Measurements from ENCODE around the gene SLC35B1.
"Not testable (repeated sequence)": the region's sequence is repeated elsewhere in the genome, so short reads cannot be mapped to it uniquely, and the experiment has no call there.

SLC35B1 gene

DNA sequence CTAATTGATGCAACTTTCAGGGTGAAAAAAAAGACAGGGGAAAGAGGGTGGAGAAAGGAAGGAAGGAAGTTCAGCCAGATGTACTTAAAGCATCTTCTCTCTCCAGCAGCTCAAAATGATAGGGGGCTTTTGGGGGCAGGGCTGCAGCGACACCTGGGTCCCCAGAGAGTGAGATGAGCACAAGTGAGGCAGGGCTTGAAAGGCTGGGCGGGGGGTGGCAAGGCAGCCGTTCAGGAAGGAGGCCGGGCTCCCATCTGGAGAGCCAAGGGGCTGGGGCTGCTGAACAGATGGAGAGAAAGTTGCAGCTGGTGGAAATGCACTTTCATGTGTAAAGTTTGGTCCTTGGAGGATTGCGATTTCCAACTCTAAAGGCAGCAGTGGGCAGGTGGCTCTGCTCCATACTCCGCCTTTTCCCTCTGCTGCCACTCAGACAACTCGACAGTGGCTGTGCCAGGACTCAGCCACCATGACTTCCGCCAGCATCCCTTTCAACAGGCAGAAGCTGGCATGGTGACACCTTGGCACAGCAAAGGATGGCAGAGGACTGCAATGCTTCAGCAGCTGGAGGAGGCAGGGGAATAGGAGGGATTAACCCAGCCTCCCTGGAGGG is 7.7 kb downstream of the SLC35B1 start:
- DNase-seq (ENCODE audit: low spot score) = no peak

DNA sequence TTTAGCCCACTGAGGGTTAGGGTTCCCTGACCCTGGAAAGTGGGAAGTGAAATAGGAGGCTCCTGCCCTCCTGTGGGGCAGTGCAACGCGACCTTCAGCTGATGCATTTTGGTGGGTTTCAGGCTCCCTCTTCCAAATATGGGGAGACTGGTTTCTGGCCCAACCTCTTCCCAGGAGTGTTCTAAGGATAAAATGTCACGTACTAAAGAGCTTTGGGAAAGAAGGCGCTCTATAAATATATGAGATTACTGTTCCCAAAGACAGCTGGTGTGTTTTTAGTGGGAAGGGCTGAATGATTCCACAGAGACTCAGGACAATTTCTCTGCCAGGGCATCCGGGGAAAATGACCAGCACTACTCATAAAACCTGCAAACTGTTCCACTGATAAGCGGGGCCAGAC is 9.8 kb downstream of the SLC35B1 start:
- no peak for DNase-seq (ENCODE audit: low spot score)

DNA sequence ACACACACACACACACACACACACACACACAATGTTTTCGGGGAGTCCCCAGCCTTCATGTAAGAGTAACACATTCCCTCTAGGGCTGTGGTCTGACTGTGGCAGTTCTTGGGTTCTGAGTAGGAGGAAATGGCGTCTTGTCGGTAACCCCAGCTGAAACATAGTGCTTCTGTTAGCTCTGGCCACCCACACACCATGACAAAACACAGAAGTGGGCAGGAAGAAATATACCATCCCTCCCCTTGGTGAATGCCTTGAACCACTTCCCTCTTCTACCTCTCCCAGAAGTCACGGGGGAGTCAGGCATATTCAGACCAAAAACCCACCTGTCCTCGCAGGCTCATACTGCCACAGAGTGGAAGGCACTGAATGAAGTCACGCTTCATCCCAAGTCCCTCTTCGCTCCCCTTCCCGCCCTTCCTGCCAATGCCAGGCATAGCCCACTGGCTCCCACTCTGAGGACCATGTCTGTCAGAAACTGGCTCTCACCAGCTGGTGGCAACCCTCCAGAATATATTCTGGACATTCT is 11.5 kb downstream of the SLC35B1 start:
- DNase-seq (ENCODE audit: low spot score) = peak; percentile 57

DNA sequence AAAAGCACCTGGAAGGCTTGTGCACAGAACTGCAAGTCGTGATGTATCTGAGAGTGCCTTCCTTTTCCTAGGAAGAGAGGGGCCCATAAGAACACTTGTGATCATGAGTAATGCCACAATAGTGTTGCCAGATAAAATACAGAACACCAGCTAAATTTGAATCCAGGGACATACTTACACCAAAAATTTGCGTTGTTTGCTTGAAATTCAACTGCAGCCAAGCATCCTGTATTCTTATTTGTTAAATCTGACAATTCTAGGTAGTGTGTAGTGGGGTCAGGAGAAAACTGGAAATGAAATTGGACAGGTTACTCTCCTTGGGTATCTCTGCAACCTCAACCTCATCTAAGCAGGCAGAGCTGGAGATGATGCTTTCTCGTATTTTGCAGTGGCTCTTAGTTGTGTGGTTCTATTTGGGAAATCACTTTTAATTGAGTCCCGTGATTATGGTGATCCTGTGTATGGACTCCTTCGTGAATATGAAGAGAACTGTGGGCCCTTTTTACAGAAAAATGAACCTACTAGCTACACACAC is 12.0 kb downstream of the SLC35B1 start:
- DNase-seq (ENCODE audit: low spot score) = no peak

DNA sequence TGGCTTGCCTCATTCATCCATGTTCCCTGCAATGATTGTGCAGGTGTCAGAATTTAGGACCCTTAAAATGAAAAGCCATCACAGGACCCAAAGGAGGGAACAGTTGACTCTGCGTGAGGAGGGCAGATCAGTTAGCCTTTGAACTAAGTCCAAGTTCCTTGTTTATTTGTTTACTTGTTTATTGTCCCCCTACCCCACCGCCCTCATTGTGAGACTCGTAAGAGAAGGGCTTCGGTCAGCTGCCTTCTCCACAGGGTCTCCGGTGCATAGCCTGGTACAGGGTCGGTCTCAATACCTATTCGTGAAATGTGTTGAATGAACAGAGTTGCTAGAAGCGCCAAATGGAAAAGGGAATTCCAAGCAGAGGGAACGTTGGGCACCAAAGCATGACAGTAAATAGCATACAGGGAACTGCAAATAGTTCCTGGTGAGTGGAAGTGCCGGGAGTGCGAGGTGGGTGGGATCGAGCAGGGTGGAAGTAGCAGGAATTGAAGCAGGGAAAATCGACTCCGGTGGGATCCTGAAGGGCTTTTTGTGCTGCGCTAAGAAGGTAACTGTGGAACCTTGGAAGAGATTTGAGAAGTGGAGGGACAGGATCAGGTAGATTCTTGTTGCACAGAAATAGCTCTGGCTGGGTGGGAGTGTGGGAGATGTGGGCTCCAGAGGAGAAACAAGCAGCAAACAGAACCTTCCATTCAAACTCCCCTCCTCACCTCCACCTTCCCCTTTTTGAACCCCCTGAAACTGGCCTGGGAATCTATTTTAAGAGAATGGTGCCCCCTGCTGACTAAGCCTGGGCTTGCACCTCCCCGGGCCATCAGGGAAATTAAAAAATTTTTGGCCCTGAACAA is 12.7 kb downstream of the SLC35B1 start:
- DNase-seq (ENCODE audit: low spot score) = peak; percentile 63

DNA sequence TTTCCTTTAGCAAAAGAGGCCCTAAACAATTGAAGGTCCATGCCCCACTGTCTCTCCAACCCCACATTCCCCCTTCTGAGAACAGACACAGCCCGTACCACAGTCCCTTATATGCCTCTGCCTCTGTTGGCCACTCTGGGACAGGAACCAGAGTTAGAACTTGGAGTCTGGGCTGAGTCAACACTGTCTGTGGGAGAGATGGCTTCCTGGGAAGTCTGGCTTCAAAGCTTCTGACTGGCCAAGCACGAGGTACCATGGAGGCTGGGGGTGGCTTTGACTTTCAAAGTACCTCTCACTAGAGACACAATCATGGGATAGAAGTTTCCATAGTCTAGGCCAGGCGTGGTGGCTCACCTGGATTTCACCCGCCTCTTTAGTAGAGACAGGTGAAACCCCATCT is 15.0 kb downstream of the SLC35B1 start:
- no peak for DNase-seq (ENCODE audit: low spot score)

DNA sequence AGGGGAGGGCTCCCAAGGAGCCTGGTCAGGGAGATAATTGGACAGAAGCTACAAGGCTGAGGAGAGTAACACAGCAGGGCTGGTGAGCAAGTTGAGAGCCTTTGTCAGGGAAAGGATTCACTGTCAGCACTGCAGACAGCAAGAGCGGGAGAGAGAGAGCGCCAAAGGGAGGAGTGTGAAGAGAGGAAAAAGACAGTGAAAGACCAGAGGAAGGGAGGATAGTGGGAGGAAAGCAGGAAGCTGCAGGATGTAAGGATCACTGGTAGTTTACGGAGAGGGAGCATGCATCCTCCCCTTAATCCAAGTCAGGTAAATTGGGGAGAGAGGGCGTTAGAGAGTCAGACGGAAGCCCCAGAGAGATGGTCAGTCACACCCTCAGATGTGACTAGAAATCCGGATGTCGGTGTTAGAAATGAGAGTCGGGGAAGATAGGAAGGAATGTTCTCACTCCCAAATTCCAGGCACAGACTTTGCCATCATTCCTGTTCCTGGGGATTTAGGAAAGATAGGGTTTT is 16.0 kb downstream of the SLC35B1 start:
- DNase-seq (ENCODE audit: low spot score) = no peak

DNA sequence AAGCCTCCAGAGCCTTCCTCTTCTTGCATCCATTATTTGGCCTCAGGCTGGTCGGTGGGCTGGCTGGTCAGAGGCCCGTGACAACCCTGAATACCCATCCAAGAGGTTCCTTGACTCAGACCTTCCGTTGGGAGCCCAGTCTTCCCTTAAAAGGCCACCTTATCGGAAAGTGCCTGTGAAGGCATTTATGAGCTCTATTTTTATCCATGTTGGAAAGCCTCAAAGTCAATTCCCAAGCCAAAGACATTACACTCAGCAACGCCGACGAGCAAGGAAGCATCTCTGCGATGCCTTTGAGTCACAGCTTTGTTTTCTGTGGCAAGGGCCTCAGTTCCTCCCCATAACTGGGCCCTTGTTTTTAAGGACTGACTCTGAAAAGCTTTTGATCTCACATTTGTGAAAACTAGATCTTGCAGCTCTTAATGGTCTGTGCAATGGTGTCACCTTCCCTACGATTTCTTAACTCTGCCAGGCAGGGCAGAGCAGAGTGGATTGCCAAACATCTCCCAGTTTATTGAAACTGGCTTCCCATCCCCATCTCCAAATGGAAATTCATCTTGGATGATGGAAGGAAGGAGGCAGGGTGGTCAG is 16.6 kb downstream of the SLC35B1 start:
- DNase-seq (ENCODE audit: low spot score) = no peak

DNA sequence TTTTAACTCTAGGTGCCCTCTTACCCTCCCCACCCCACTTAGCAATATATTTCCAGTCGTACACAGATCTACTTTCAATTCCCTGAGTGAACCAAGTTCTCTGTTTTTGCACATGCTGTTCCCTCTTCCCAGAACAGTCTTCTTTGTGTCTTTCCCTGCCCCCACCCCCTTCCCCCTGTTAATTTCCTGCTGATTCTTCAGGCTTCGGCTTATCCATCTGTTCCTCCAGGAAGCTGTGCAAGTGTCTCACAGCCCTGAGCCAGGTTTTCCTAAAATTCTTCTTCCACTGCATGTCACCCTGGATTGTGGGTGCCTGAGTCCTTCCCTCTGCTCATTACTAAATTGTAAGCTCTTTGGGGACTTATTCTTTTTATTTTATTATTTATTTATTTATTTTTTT is 17.5 kb downstream of the SLC35B1 start:
- DNase-seq (ENCODE audit: low spot score) = no peak

DNA sequence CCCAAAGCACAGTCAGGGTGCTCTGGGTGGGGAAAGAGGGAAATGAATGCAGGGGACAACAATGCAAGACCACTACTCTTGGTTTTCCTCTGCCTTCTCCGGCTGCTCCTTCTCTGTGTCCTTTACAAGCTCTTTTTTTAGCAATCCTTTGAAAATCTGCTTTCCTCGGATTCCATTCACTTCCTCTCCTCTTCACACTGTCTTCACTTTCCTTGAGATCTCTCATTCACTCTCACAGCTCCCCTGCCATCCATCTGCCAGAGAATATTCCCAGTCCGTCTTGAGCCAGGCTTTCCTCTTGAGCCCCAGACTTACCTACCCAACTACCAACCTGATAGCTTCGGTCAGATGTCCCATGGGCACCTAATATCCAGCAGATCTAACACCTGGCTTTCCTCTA is 18.9 kb downstream of the SLC35B1 start:
- DNase-seq (ENCODE audit: low spot score) = no peak

DNA sequence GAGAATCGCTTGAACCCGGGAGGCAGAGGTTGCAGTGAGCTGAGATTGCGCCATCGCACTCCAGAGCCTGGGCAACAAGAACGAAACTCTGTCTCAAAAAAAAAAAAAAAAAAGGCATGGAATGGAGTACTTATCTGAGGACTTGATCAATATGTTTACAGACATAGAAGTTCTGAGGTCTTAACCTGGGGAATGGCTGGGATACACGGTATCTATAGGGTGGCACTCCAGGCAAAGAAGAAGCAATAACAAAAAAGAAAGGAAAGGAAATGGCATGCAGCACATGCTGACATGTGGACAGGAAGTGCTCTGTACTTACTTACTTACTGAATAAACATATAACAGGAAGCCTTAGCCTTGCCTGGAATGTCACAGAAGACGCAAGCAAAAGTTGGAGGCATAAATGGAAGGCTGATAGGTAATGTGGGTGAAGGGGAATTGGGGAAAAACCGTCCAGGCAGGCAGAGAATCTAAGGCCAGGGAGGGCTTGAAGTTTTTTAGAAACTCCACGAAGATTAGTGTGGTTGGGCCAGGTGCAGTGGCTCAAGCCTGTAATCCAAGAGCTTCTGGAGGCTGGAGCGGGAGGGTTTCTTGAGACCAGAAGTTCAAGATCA is 19.8 kb downstream of the SLC35B1 start:
- DNase-seq (ENCODE audit: low spot score) = peak; percentile 49

DNA sequence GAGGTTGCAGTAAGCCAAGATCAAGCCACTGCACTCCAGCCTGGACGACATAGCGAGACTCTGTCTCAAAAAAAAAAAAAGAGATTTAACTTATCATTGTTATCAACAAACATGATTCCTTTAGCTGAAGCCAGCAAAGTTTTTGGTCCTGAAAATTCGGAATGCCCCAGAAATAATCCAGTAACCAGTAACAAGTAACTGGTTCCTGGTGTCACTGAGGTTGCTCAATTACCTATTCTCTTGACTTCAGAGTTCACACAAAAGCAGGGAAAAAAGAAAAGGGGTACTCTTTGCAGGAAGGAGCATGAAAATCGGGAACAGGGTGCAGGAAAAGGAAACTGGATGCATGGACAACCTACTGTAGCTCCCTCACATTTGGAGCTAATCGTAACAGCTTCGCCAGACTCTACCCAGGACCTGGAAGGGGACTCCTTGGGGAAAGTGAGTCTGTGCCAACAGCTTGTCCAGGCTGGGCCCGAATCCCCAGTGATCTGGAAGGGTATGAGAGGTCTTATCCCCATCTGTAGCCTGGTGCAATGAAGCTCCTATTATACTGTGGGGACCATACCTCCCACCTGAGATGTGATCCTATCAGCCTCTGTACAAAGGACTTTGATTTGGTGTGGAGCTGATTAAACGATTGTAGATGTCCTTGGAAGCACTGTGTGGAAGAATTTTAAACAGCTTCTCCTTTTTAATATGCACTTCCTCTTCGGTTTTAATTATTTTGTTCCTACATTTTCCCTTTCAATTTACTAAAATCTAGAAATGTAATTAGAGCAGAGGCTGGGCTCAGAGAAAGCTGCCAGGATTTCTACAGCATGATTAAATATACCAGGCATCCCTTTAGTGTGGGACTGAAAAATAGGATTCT is 26.4 kb downstream of the SLC35B1 start:
- DNase-seq (ENCODE audit: low spot score) = no peak

DNA sequence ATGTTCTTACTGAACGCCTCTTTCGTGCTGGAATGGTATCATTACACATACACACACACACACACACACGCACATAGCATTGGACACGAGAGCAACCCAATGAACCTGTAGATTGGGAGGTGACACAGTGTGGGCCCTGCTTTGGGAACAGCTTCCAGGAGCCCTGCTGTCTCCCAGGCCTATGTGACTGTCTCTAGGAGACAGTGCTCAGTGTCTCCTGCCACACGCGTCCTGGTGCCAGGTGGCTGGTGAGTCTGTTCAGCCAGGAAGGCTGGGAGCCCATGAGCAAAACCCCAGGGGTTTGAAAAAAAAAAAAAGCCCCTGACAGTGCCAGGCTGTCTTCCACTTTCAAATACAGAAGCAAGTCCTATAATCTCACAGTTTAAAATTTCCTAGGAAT is 27.4 kb downstream of the SLC35B1 start:
- no peak for DNase-seq (ENCODE audit: low spot score)

DNA sequence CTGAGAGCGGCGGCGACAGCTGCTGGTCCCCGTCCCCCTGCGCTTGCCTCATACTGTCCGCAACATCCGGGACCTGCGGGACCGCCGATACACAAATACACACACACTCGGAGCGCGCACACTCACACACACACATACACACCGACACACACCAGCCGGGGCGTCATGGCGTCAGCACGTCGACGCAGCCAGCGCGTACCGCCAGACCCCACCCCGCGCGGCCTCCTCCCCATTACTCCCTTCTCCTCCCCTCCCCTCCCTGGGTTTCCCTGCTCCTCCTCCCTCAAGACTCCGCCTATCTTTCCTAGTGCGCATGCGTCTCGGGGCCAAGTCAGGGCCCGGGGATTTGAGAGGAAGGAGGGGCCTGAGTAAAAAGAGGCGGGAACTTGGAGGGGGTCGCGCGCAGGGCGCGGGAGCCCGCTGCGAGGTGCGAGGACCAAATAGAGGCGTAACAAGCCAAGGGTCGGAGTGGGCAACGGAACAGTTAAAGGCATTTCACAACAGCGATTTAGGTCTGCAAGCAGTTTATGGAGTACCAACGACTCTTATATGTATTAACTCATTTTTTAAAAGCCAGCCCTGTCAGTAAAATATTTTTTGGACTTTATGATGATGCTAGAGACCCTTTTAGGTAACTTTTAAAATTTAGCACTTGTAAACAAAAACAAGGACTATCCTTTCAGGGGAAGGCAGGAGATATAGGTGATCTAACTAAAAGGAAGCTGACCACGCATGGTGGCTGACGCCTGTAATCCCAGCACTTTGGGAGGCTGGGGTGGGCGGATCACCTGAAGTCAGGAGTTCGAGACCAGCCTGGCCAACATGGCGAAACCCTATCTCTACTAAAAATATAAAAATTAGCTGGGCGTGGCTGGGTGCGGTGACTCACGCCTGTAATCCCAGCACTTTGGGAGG is 29.6 kb downstream of the SLC35B1 start, which contains the start of gene SPOP:
Gene SPOP (minus strand): TSS at position 165 of the 915 bp plus-strand sequence. CDS start 55,287 bp downstream, outside the sequence.
- DNase-seq (ENCODE audit: low spot score) = peak; percentile 100

DNA sequence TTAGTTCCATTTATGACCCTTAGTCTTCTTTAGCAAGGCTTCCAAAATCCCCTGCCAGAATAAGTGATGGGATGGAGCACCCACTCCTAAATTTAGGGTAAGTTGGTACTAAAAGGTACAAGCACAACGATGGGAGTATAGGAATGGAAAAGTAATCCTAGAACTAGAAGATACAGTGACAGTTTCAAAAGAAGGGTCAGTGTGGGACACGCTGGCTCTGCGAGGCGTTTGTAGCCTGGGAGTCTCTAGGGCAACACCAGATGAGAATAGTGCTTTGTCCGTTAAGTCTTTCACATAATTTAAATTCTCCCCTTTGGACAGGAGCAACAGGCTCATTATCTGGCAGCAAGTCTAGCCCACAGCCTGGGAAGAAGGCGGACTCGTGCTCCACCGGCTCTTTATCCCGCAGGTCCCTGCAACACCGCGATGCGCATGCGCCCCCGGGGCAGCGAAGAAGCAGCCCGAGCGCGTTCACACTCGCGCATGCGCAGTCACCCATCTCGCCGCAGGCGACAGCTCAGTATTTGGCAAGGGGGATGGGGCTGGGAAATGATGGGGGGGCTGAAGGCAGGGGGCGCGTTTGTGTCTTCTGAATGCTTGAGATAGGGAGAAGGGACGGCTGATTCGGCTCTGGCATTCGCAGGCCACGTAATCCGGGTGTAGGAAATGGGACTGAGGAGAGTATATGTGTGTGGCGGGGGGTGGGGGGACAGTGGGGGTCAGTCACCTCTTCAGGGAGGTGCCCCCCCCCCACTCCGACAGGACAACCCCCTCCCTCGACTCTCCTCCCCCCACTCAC is 30.4 kb downstream of the SLC35B1 start:
- peak; percentile 96 for DNase-seq (ENCODE audit: low spot score)

DNA sequence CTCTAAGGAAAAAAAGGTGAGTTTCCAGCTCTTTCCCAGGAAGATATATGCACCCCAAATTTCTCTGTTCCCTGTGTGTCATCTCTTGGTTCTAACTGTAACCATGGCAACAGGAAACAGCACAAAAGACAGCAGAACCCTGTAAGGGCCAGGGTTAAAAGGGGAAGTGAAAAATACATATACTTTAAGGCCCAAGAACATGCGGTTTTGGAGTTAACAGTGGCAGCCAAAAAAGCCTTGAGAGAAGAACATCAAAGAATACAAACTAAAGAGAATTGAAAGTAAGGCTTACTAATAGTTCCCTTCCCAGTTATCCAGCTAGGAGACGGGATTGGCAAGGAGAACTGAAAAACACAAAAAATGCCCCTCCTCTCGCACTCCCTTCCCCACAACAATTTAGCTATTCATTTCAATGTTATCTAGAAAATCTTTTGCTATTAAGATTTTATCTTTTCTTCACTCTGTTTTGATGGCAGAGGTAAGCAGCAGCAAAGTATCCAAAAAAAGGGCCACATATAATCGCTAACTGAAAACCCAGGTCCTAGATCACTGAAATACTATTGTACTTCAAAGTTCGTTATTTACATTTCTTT is 31.4 kb downstream of the SLC35B1 start:
- DNase-seq (ENCODE audit: low spot score) = peak; percentile 70

DNA sequence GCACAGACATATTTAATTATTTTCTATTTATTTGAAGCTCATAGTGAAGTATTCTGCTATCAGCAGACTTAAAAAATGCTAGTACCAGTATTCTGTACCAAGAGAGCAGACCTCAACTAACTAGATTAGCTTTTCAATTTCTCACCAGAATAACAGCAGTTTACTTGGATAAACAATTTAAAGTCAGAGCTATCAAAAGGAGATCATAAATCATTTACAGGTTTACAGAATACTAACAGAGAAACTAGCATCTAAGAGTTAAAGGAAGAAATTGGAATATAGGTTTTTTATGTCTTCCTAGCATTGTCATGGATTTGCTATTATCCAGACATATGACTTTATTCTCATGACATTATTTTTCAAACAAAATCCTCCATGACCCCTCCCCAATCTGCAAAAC is 33.3 kb downstream of the SLC35B1 start:
- no peak for DNase-seq (ENCODE audit: low spot score)

DNA sequence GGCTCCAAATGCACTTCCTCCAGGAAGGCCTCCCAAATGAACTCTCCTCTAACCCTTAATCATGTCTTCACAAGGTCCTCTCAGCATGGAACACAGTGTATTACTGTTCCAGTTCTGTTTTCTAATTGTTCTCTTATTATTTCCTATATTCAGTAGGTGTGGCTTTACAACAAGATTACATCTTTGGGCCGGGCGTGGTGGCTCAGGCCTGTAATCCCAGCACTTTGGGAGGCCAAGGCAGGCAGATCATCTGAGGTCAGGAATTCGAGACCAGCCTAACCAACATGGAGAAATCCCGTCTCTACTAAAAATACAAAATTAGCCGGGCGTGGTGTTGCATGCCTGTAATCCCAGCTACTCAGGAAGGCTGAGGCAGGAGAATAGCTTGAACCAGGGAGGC is 34.1 kb downstream of the SLC35B1 start:
- DNase-seq (ENCODE audit: low spot score) = not testable (repeated sequence)

DNA sequence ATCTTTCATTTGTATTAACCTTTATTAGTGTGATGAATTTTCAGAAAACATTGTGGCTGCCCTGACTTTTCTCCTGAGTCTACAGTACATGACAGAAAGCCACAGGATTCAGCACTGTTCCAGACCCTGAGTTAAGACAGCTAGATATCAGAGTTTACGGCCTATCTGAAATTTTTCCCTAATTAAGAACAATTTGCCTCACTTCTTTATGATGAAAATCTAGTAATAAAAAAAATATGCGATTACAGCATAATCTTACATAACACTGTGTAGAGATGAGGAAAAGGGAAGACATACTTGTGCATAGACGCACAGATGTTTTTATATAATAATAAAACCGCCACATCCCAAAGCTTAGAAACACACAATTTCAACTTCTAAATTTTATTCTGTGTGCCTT is 37.1 kb downstream of the SLC35B1 start:
- DNase-seq (ENCODE audit: low spot score) = no peak

All from CD4-positive, alpha-beta T cell treated with Interleukin-6 at 100 ng/mL for 8 hours (primary cell).